Mesothelial cell of epicardium (in vitro differentiated cells): Measurements from ENCODE around the gene LRRC74A. TPM values are rescaled to one million over a fixed set of nuclear protein-coding genes. Genes with fewer than 3 reads are reported as not detected.

Experiments used
- DNase-seq, 2 experiments: peaks; one replicate each; pipeline ENCODE4 v3.0.0; 2021; ENCODE audit warnings: low spot score in 2 of 2; ENCODE audit not compliant: unreplicated experiment in 2 of 2
- H3K27ac Mint-ChIP-seq: 2 replicates; pipeline ENCODE4 v1.8.0; 2021; ENCODE audit warnings: mixed read lengths
- H3K27me3 Mint-ChIP-seq: 2 replicates; pipeline ENCODE4 v1.8.0; 2021; ENCODE audit warnings: low read depth, mixed read lengths
- H3K36me3 Mint-ChIP-seq: 2 replicates; pipeline ENCODE4 v1.8.0; 2021; ENCODE audit warnings: mixed read lengths
- H3K4me1 Mint-ChIP-seq: 2 replicates; pipeline ENCODE4 v1.8.0; 2021; ENCODE audit warnings: mixed read lengths
- H3K4me3 Mint-ChIP-seq: 2 replicates; pipeline ENCODE4 v1.8.0; 2021; ENCODE audit warnings: mild to moderate bottlenecking, moderate library complexity, mixed read lengths
- H3K9me3 Mint-ChIP-seq: 2 replicates; pipeline ENCODE4 v1.8.0; 2021; ENCODE audit warnings: mixed read lengths
- CTCF ChIP-seq: fragments of 200-600 bp; sonication (generic); IDR thresholded peaks from one replicate; pipeline ENCODE4 v1.5.0; 2021; ENCODE audit warnings: antibody characterized with exemption; ENCODE audit not compliant: unreplicated experiment
- total RNA-seq: library from RNA; stranded (reverse); gene quantifications from 3 replicates; pipeline ENCODE4 v1.2.1, GENCODE V29; 2021

Gene LRRC74A
- total RNA-seq, result not detected in 3 replicates

- Mint-ChIP-seq H3K36me3 (no peaks in the 10 kb centered on the region), H3K27ac (no peak within 1 kb of the TSS)
Measured at GRCh38 chr14:76826122-76826521, at the start of gene LRRC74A. LRRC74A (plus strand) TSS chr14:76826408; CDS start chr14:76826698, 290 bp downstream.

GRCh38 chr14:76776428-76777251 lies 49.6 kb upstream of the LRRC74A start:
- Mint-ChIP-seq H3K4me3 (no peak overlapping the region), H3K36me3 (peaks cover 12% of the 10 kb centered on the region), H3K27me3 (no peaks in the 10 kb centered on the region), H3K4me1 (peaks cover 36% of the 10 kb centered on the region), H3K9me3 (no peaks in the 10 kb centered on the region), H3K27ac (no peak overlapping the region)
- no peak for DNase-seq
- no peak for TF ChIP-seq CTCF

More at GRCh38 chr14:76826122-76826521, at the start of gene LRRC74A:
- no peaks in the 10 kb centered on the region for H3K9me3 Mint-ChIP-seq
- no peak for TF ChIP-seq CTCF
- peaks cover 37% of the 10 kb centered on the region for H3K27me3 Mint-ChIP-seq
- H3K4me3 Mint-ChIP-seq, result no peak within 1 kb of the TSS
- no peaks in the 10 kb centered on the region for H3K4me1 Mint-ChIP-seq
- DNase-seq, result no peak

GRCh38 chr14:76777721-76778120 lies 48.5 kb upstream of the LRRC74A start:
- Mint-ChIP-seq H3K27ac (no peak overlapping the region), H3K36me3 (peaks cover 12% of the 10 kb centered on the region)

GRCh38 chr14:76778546-76779215 lies 47.5 kb upstream of the LRRC74A start:
- Mint-ChIP-seq H3K9me3 (no peaks in the 10 kb centered on the region), H3K27me3 (no peaks in the 10 kb centered on the region), H3K36me3 (peaks cover 14% of the 10 kb centered on the region), H3K4me1 (peaks cover 19% of the 10 kb centered on the region), H3K27ac (no peak overlapping the region), H3K4me3 (no peak overlapping the region)
- TF ChIP-seq CTCF, result no peak
- no peak for DNase-seq

More at GRCh38 chr14:76777721-76778120, 48.5 kb upstream of the LRRC74A start:
- Mint-ChIP-seq H3K4me1 (peaks cover 28% of the 10 kb centered on the region), H3K9me3 (no peaks in the 10 kb centered on the region), H3K27me3 (no peaks in the 10 kb centered on the region), H3K4me3 (no peak overlapping the region)
- no peak for DNase-seq
- TF ChIP-seq CTCF, result no peak

- Mint-ChIP-seq H3K27me3 (no peaks in the 10 kb centered on the region), H3K4me3 (no peak overlapping the region), H3K4me1 (peaks cover 16% of the 10 kb centered on the region), H3K36me3 (peaks cover 14% of the 10 kb centered on the region), H3K27ac (peak overlapping the region; percentile 40), H3K9me3 (no peaks in the 10 kb centered on the region)
- no peak for TF ChIP-seq CTCF
- no peak for DNase-seq
Measured at GRCh38 chr14:76779221-76780057, 46.8 kb upstream of the LRRC74A start.
